Measurements from ENCODE around the gene LYST.

The LYST gene

DNA sequence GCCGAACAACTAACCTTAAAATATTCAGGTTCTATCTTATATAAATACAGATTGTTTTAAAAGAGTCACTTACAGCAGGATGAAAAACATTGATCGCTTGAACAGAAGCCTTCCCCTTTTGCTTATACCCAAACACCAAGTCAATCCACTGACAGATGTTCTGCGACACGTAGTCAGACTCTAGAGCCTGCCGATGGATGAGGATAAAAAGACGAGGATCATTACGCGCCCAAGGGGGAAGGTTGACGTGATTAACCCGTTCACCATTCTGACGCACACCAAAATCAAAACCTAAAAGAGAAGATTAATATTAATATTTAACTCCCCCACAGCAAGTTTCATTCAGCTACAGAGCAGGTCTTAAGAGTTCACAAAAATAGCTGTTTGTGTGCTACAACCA, 157.7 kb downstream of the LYST start:
- no peak for DNase-seq

DNA sequence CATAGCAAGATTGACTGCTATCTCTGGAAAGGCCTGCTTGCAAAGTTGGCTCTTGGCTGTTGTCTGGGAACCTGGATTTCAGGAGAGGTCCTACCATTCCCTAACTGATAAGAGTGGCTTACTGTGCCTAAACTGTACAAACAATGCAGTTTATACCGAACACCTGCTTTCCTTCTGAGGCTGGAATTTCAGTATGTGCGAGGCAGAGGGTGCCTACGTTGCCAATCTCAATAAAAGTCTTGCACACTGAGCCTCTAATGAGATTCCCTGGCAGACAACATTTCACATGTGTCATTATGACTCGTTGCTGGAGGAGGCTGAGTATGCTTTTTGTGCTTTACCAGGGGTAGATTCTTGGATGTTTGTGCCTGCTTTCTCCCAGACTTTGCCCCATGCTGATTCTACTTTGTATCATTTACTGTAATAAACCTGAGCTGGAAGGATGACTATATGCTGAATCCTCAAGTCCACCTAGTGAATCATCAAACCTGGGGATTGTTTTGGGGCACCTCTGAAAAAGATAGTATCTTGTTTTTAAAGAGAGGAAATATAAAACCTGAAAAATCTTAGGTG, 158.2 kb downstream of the LYST start:
- DNase-seq = no peak

DNA sequence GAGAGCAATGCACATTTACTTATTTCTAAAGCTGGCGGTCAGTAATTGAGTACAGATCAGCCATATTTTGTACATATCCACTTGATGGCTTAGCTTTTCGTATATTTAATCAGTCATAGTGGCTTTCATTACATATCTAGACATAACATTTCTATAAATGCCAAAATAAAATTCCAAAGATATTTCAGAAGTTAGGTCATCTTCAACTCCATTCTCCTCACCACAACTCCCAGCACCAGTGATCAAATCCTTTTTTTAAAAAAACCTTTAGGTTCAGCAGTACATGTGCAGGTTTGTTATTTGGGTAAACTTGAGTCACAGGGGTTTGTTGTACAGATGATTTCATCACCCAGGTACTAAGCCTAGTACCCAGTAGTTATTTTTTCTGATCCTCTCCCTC, 163.2 kb downstream of the LYST start:
- no peak for DNase-seq

DNA sequence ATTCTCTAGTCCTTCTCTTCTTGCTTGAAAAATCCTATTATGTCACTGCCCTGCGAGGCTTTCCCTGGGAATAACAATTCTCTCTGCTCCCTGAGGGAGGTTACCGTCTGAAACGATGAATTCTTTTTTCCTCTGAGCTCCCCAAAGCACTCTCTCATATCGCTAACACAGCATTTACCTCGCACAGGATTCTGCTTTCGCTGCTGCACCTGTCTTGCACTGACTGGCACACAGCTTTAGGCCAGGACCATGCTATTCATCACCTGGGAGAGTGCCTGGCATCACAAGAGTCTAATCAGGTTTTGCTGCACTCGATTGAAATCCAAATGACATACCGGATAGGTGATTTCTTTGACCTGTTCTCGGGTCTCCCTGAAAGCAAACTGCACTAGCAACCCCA, 164.3 kb downstream of the LYST start:
- DNase-seq = no peak

DNA sequence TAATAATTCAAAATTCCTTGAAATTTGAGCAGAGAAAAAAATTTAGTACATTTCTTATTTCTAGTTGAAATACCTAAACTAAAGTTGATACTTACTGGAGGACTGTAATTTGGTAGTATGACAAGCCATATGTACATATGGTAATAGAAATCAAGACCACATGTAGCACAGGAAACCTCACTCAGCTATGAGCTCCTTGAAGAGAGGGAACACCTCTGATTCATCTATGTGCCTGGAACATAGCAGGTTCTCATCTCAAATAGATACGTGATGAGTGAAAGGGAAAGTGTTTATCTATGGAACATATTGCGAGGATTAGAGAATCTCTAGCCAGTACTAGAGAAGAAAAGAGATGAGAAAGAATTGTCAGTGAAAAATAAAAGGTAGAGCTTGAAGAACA, 169.2 kb downstream of the LYST start:
- DNase-seq = no peak

DNA sequence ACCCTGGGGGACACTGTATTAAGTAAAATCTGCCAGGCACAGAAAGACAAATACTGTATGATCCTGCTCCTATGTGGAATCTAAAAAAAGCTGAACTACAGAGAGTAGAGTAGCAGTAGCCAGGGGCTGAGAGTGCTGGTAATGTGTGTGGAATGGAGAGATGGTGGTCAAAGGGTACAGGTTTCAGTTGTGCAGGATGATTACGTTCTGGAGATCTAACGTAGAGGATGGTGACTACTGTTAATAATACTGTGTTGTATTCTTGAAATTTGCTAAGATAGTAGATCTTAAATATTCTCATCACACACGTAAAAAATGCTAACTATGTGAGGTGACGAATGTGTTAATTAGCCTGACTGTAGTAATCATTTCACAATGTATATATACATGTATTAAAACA, 177.3 kb downstream of the LYST start:
- no peak for DNase-seq

DNA sequence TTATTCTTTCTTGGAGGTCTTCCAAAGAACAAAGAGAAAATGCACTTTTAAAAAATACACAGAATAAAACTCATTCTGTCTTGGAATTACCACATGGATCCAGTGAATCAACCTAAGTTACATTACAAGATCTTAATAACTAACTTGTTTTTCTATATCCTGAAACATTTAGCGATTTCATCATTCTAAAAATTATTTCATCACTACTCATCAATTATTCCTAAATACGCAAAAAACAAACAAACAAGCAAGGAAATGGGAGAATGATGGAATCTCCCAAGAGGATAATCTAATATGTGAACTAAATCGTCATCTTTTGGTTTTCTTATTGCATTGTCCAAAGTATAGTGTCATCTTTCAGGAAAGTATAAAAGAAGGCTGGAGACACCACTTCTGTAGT, 178.6 kb downstream of the LYST start:
- no peak for DNase-seq

DNA sequence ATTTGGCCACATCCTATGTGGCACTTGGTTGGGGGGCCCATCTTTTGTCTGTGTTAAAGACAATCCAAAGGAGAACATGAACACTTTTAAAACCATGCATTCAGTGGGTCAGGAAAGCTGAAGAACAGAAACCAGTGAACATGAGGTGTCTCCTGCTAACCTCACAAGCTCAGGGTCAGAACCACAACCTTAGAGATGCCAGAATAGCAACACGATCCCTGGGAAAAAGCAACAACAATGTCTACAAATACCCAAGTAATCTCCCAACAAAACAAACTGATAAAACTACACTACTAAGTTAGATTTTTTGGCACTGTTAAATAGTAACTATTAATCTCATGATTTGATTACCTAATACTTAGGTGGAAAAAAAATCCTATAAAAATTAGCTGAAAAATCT, 183.1 kb downstream of the LYST start:
- DNase-seq = no peak

DNA sequence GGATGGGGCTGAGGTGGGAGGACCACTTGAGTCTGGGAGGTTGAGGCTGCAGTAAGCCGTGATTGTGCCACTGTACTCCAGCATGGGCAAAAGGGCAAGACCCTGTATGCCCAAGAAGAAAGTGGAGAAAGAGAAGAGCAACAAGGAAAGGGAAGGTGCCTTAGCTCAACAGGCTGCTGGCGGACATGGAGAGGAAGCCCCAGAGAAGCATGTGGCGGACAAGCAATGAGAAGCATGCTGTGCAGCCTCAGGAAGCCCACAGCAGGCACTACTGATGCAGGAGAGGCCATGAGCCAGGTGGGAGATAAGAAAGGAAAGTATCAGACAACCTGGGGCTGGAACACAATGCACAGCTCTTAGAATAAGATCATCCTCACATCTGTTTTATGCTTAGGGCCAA, 184.5 kb downstream of the LYST start:
- no peak for DNase-seq

DNA sequence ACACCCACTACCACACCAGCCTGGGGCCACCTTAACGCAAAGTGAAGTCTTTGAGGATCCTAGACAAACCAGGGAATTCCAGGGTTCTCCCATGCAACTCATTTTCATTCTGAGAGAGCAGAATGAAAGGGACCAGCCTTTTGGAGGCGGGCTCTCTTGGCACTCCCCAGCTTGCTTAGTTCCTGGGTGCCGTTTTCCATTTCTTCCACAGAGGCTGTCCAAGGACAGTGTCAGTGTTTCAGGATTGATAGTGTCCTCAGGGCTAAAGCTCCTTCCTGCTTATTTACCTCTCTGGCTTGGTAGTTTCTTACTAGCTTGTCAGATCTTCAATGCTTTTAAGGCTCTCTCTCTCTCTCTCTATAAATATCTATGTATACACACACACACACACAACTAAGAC, 187.1 kb downstream of the LYST start:
- DNase-seq = no peak

DNA sequence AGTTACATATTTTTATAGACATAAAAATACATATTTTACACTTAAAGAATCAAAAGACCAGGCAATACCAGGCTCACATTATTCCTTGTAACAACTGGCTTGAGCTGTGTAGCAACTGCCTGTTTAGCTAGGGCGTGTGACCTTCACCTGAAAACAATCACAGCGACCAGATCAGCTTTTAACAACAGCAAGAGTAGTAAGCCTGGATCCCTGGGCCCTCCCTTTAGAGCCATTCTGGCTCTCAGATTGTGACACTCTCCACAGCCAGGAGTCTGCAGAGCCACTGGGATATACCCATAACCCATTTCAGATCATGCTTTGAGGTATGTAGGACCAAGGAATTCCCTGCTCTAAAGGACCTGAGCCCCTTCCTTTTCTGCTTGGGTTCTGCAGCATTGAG, 187.7 kb downstream of the LYST start:
- DNase-seq = no peak

DNA sequence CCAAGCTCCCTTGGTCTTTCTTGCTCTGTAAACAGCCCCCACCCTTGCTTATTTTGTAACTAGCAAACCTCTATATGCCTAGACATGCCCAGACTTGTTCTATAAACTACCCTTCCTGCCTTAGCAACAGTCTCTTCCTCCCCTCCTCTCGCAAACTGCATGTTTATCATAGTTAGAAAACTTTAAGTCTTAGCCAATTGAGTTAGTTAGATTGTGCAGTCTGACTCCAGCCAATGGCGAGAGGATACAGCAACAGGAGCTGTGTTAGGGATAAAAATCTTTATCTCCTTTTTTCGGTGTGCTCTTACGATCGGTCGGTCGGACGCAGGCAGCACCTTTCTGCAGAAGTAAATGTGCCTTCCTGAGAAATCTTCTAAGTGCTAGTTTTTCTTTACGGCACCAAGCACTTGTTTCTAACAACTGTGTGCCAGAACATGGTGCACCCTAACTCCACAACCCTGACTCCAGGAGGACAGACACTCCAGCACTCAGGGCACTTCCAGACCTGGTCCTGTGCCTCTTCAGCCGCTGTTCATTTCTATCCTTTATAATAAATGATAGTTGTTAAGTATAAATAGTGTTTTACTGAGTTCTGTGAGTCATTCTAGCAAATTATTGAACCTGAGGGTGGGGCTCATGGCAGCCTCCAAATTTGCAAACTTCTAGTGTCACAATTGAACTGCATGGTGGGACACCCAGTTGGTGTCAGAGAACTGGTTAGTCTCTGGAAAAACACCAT, 191.4 kb downstream of the LYST start:
- DNase-seq = no peak

DNA sequence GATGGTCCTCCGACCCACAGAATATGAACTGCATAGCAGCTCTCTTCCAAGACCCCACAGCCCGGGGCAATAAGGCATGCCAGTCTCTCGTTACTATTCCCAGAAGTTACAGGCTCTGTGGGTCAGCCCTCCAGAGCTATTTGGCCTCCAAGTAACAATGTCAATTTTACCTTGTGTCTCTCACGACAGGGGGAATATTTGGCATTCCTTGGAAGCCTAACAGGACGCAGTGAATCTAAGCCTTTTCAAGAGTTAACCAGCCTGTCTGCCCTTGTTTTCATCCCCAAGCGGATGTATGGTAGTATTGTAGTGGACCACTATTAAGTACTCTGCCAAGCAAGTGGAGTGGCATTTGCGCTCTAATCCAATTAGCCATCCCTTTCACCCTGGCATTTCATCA, 192.7 kb downstream of the LYST start:
- no peak for DNase-seq

DNA sequence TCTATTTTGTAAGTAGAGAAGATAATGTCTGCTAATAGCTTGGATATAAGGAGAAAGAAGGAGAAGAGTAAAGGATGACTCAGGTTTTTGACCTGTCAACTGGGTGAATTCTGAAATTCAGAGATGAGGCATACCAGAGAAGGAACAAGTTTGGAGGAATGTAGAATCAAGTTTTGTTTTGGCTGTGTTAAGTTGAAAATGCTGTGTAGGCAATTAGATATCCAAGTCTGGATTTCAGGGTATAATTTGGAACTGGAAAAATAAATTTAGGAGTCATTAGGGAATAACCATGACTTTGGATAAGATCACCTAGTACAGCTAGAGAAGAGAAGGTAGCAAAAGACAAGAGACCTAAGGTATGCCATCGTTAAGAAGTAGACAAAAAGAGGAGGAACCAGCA, 194.7 kb downstream of the LYST start:
- DNase-seq = no peak

DNA sequence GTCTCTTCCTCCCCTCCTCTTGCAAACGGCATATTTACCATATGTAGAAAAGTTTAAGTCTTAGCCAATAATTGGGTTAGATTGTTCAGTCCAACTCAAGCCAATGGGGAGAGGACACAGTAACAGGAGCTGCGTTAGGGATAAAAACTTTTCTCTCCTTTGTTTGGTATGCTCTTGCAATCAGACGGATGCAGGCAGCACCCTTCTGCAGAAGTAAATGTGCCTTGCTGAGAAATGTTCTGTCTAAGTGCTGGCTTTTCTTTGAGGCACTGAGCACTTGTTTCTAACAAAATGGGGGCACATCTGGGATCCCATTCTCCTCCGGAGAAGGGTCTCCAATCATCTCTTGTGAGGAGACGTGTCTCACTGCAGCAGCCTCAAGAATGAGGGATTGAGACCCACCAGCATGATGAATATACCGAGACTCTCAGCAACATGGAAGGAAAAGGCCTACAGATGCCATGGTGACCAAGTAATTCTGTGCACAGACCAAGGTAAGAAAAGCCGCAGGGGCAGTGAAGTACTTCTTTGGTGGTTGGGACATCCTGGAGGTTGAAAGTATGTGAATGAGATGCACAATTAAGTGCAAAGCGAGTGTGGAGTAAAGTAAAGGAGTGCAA, 196.4 kb downstream of the LYST start:
- DNase-seq = no peak

DNA sequence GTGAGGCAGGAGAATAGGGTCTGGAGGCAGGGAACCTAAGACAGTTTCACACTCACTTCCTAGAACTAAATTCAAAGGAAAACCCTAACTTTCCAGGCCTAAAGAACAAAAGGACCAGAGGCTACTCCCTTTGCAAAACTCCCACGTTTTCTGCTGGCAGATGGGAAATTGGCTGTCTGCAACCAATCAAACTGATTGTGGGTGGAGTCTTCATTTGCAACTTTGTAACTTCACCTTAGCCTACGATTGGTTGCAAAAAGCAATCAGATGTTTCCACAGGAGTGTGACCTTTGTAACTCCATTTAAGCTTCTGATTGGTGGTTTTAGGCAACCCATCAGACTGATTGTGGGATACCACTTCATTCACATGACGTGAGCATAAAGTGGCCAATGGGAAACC, 197.4 kb downstream of the LYST start:
- DNase-seq = no peak

DNA sequence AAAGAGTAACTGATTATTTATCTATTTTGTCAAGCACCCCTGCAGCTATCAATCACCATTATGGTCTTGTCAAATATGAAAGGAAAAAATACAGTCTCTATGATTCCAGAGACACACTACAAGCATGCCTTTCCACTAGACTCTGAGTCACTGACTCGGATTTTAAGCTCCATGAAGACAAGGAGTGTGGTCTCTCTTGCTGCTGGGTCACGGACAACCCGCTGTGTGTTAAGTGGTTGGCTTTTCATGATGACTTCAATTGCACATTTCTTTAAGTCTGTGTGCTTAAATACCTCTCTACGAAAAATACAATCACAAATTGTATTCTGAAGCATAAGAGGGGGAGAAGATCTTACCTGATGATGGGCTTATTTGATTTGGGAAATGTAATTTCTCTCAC, 203.1 kb downstream of the LYST start:
- no peak for DNase-seq

DNA sequence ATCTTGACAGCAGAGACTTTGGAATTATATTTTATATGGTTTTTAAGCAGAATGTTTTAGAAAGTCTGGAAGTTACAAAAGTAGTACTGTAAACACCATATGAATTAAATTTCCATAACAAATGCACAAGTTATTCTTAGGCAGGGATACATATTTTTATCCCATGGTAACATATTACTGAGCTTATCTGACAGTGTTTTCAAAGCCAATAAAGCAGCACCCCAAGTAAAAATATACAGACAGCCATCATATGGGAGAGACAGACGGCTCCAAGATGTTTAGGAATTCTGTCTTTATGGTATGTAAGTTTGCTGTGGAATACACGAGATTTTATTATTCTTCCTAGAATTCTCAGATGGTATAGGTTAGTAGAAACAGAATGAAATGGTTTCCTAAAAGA, 205.1 kb downstream of the LYST start:
- no peak for DNase-seq

DNA sequence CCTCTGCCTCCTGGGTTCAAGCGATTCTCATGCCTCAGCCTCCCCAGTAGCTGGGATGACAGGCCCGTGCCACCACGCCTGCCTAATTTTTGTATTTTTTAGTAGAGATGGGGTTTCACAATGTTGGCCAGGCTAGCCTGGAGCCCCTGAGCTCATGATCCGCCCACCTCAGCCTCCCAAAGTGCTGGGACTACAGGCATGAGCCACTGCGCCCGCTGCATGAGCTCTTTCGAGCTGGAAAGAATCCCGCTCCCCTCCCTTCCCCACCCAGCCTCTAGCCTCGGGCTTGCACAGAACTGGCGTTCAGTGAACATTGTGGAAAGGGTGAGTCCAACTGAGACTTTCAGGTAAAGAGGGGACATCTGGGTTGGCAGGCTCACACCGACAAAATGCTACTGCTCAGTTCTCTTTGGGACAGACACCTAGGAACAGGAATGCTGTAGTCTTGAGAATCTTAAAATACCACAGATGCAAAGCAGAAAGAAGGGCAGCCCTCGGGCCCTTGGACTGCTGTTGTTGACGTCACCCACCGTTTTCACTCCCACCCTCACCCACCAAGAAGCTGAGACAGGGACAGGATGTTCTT, 207.4 kb downstream of the LYST start:
- no peak for DNase-seq

DNA sequence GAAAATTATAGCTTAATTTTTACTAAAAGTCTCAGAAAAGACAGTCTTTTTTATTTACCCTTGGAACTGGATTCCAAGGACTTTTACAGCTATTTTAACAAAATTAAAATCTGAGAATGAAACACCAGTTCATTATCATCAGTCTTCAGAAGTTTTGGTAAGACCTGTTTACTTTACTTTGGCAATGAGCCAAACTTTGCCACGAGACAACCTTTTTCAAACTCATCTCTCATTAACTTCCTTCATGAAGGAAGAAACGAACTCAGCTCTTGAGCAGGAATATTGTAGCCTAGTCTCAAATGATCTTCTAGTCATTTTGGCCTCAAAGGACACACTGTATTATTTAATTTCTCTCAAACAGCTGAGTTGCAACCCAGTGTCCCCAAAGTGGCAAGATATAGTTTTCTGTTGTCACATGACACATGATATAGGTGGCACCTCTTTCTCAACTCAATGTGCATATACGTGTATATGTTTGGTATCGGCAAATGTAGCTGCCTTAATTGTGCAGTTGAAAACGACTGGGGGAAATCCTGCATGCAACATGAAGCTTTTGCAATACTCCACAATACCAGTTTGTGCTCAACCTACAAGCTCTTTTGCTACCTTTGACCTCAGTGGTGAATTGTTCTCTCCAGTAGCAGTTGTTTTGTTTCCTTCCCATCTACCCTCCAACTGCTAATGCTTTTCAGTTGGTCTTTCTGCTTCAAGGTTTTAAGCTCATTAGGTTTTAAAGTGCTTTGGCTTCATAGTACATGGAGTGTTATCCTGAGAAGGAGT, 208.8 kb downstream of the LYST start:
- DNase-seq = no peak

DNA sequence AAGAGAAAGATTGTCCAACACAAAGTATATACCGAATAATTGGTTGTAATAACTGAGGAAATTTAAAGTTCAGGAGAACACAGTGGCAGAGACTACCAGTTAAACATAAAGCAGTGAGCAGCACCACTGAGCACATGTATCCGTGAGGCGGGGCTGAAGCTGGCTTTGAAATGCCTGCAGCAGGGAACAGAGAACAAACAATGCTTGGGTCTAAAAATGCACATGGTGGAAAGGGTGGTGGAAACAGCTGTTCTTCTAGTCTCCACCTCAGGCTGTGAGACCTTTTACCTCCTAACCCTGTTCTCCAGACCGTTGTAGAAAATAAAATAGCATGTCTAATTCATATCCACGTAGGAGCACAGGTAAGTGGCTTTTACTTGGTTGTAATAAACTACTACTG, 209.4 kb downstream of the LYST start:
- no peak for DNase-seq

DNA sequence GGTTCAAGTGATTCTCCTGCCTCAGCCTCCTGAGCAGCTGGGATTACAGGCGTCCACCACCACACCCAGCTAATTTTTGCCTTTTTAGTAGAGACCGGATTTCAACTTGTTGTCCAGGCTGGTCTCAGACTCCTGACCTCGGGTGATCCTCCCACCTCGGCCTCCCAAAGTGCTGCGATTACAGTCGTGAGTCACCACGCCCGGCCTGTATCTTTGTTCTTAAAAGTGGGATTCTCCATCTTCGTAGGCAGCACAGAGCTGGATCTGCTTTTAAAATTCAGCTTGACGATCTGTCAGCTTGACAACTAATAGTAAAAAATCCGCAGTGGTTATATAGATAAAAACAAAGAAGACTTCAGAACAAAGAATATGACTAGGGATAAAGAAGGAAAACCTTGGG, 214.3 kb downstream of the LYST start:
- DNase-seq = no peak

DNA sequence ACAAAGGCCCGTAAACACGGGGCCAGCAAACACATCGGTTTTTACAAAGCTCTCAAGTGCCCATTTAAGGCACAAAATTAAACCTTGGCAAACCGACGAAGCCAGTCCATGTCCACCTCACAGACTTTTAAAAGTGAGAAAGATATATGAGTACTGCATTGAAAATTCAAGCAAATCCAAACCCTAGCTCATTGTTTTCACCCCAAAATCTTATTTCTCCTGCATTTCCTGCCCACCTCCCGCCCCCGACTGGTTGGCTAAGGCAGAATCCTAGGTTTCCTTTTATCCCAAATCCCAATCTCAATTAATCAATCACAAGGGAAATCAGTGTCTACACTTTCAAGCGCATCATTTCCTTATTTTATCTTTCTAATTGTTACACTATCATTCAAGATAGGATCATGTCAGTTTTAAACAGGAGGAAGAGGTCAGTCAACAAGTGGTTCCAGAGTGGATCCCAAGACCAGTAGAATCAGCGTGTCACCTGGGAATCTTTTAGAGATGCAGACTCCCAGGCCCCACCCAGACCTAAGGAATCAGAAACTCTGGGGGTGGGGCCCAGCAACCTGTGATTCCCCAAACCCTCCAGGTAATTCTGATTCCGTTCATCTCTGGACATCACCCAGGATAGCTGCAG, 215.4 kb downstream of the LYST start:
- DNase-seq = no peak

All from stimulated activated CD4-positive, alpha-beta T cell treated with anti-CD3 and anti-CD28 coated beads, Interleukin-4, amount 100 ng/mL, for 4 hours (primary cell).